GM21360 (cell line): ENCODE results near the gene ANKRD2.
"Not testable (repeated sequence)": the region's sequence is repeated elsewhere in the genome, so short reads cannot be mapped to it uniquely, and the experiment has no call there.

ENCODE experiments used
- ATAC-seq: cut with Tn5 transposase; IDR thresholded peaks from one replicate; pipeline ENCODE4 v1.9.1; 2021; ENCODE audit warnings: mild to moderate bottlenecking, moderate library complexity; ENCODE audit not compliant: unreplicated experiment

ANKRD2 gene, protein sequence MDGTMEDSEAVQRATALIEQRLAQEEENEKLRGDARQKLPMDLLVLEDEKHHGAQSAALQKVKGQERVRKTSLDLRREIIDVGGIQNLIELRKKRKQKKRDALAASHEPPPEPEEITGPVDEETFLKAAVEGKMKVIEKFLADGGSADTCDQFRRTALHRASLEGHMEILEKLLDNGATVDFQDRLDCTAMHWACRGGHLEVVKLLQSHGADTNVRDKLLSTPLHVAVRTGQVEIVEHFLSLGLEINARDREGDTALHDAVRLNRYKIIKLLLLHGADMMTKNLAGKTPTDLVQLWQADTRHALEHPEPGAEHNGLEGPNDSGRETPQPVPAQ

DNA sequence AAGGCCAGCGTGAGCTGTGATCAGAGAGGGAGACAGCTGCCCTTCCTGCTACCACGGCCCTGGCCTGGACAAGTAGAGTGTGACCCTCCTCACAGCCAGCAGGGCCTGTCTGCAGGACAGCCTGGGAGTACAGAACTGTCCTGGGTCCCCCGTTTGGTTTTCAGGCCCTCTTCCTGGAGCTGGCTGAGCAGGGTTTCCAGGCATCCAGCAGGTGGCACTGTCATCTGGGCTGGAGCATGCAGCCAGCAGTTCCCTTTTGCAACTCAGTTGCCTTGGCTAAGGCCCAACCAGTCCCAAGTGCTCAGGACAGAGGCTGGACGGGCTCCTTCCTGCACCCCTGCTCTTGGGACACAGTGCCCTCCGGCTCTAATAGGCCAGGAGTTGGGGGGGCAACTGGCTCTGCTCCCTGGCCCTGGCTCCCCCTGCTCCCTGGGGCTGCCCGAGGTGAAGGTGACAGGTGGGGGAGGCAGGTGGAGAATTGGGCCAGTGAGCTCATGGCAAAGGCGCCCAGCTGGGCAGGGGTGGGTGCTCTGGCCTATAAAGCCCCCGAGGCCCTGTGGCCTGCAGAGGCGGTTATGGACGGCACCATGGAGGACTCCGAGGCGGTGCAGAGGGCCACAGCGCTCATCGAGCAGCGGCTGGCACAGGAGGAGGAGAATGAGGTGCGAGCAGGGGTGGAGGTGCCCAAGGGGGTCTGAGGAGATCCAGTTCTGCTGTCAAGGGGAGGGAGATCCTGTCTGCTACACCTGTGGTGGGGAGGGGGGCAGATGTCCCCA lies at the start of gene ANKRD2:
Gene ANKRD2, plus strand, starts transcription at position 566 of the 776 bp plus-strand sequence. Its CDS starts 10 bp downstream, at position 576.
- no peak for ATAC-seq

DNA sequence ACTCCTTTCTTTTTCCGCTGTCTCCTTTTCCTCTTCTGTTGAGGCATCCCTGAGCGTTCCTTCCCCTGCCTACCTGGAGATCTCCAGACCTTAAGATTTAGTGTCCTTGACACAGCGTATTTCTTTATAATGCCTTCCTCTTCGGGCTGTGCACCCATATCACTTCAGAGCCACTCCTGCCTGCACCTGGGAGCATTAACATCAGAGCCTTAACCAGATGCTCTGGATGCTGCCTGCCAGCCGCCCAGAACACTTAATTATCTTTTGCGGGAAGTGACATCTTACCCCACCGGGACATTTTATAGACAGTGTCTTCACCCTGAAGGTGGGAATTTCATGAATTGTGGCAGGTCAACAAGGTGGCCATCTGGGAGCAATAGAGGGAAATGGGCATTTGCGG lies 49.6 kb upstream of the ANKRD2 start:
- ATAC-seq = no peak

DNA sequence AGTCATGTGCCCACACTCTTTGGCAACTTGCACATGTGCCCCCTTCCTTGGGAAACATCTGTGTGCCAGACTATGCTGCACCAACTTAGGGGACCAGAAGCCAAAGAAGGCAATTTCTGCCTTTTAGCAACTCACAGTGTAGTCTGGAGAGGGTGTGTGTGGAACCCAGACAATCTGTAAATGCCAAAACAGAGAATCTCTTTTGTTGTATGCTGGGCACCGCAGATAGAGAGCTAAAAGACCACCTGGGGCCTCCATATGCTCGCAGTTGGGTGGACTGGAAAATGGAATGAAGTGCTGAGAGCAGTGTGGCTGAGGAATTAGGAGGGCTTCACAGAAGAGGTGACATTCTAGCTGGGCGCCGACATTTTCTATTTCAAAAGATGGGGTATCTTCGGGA lies 47.5 kb upstream of the ANKRD2 start:
- ATAC-seq = no peak

DNA sequence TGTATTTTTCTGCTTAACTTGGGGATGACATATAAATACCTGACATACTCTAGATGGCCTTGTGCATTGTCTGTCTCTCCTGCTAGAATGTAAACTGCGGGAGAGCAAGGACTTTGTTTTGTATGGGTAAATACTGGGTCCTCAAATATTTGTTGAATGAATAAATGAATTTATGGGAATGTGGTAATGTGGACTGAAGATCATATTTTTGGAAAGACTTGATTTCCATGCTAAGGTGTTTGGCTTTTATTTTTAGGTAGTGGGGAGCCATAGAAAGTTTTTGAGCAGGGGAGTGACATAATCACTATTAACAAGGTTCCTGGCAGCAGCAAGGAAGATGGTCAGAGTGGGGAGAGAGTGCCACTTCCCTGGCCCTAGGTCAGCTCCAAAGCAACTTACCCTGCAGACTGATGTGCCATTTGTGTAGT lies 46.9 kb upstream of the ANKRD2 start:
- ATAC-seq = no peak

DNA sequence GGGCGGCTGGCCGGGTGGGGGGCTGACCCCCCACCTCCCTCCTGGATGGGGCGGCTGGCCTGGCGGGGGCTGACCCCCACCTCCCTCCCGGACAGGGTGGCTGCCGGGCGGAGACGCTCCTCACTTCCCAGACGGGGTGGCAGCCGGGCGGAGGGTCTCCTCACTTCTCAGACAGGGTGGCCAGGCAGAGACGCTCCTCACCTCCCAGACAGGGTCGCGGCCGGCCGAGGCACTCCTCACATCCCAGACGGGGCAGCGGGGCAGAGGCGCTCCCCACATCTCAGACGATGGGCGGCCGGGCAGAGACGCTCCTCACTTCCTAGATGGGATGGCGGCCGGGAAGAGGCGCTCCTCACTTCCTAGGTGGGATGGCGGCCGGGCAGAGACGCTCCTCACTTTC lies 43.7 kb upstream of the ANKRD2 start:
- not testable (repeated sequence) for ATAC-seq

DNA sequence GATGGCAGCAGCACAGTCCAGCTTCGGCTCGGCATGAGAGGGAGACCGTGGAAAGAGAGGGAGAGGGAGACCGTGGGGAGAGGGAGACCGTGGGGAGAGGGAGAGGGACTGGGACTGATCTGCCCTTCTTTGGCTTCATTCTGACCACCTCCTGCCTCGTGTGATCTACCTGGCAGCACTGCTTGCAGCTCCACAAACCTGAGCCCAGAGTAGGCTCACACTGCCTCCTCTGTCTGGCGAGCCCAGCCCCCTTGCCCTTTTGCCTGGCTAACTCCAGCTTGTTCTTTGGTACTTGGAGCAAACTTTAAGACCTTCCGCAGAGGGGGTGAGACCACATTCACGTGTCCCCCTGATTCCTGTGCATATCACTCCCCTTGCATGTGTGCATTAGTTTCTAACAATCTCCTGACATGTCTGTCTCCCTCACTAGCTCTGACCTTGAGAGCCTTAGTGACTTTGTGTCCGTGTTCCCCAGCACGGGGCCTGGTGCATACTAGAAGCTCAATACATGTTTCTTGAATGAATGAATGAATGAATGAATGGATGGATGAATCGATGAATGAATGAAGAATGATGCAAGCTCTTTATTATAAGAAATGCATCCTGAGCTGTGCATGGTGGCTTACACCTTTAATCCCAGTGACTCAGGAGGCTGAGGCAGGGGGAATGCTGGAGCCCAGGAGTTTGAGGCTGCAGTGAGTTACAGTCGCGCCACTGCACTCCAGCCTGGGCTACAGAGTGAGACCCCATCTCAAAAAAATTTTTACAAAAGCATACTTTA lies 42.7 kb upstream of the ANKRD2 start:
- ATAC-seq = no peak

DNA sequence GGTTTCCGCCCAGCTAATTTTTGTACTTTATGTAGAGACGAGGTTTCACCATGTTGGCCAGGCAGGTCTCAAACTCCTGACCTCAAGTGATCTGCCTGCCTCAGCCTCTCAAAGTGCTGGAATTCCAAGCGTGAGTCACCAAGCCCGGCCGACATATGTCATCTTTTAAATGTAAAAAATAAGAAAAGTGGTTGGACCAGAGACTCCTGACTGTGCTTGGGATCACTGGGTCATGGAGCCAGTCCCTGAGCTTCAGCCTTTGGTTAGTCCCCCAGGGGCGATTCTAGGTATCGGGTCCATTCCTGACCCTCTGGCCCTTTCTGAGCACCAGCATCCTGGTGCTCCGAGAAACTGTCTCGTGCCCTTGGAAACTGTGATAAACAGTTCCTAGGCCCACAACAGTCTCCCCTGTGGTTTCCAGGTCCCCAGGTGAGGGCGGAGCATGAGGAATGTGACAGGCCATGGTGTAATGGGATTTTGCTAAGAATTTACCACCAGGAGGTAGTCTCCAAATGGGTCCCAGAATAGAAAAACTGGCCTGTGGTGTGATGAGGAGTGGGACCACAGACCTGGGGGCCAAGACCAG lies 41.1 kb upstream of the ANKRD2 start:
- ATAC-seq = no peak

DNA sequence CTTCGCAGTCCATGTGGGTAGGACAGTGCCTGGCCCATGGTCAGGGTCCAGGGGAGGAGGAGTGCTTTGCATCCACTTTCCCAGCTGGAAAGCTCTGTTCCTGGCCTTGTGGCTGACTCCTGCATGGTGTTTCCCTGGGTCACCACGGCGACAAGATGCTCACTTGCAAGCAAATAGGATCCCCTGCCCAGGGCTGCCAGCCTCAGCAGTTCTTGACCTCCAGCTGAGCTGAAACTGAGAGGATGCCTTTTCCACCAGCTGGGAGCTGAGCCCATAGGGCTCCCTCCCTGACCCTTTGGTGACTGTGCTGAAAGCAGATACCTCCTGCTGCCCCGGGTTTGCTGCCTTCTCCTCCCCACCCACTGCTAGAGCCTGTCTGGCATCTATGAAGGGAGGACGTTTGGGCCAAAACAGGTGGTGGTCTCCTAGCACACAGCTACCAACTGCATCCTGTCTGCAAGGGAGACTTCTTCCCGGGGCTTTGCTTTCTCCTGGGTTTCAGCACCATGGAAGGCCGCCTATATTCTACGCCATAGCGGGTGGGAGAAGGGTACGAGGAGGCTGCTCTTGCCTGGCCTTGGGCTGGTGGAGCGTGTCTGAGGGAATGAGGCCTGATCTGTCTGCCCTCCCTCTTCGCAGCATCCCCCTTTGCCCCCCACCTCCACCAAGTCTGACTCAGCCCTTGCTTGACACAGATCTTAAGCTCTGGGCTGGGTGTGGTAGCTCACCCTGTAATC lies 39.5 kb upstream of the ANKRD2 start:
- no peak for ATAC-seq

DNA sequence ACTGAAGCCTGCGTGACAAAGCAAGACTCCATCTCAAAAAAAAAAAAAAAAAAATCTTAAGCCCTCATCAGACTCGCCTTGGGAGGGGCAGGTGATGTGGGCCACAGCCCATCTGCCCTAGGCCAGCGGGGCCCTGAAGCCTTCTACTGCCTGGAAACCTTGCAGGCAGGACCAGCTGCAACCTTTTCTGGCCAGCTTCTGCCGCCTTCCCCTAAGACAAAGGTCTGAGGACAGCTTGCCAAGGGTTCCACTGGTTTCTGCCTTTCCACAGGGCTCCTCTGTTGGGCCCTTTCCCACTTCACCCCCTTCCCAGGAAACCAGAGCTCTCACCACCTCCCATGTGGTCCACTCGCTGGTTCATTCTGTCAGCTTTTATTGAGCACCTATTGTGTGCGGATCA lies 38.7 kb upstream of the ANKRD2 start:
- ATAC-seq = no peak

DNA sequence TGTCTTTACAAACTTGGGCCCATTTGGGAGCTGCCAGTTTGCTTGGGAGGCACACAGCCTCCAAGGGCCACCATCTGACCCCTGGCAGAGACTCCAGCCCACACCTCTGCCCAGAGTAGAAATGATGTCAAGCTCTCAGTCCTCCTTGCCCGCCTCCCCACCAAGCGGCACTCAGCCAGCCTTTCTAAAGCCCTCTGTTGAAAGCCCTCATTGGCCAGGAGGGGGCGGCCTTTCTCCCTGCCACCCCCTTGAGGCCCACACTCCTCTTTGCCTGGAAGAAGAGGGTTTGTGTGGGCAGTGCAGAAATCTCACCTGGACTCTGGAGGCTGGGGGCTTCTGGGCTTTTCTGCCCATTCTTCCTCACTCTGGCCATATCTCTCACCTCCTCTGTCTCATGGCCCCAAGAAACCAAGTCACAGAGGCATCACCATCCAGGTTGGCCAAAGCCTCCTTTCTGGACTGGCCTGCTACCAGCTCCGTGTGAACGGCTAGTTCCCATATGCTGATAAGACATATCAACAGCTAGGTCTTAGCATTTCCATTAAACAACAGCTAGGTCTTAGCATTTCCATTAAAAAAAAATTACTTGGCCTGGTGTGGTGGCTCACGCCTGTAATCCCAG lies 37.7 kb upstream of the ANKRD2 start:
- ATAC-seq = peak; percentile 60

DNA sequence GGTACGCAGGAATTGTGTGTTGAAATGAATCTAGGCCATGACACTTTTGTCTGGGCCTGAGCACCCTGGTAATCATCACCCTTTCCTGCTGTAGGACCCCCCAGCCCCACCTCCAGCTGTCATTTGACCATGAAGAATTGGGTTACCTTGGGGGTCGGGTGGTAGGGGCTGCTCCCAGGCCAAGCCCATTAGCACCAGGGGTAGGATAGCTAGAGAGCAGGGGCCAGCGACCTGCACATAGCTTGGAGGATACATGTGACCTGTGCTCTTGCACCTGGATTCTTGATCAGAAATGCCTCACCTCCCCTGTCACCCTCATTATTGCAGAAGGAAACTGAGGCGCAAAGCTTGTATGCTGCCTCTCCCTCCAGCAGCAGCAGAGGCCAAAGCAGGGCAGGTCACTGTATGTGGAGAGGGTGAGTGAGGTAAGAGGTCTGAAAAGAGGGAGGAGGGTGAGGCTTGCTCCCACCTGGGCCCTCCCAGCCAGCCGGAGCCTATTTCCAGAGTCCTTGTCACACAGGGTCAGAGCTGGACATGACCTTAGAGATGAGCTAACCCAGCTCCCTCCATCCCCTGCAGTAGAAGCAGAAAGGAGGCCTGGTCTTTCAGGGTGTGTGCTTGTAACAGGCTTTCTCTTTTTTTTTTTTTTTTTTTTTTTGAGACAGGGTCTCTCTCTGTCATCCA lies 35.3 kb upstream of the ANKRD2 start:
- no peak for ATAC-seq

DNA sequence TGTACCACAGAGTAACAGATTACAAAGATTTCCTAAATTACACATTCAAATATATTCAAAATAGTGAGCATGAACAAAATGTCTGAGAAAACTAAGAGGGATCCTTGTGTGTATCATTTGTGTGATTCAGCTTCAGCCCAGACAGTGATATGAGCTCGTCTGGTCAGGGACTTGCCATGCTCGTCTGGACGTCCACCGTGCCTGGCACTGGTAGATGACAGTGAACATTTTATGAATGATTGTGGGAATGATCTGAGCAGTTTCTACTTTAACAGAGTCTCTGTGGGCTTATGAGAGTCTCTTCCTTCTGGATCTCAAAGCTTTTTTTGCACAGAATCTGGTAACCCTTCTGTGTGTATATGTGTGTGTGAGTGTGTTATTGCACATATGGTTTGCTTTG lies 34.2 kb upstream of the ANKRD2 start:
- no peak for ATAC-seq

DNA sequence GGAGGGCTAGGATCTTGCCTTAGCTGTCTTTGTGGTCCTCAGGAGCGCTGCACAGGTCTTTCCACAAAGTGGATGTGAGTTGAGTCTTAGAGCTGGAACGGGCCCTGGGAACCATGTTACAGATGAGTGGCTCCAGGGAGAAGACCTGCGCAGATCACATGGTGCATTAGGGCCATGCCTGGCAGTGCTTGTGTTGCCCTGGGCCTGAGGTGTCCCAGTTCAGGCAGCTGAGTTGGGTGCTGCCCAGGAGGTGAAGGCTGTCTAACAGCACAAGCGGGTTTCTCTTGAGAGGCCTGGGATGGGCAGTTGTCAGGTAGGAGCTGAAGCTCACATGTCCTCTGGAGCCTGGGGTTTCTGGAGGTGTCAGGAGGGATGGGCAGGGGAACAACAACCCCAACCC lies 33.7 kb upstream of the ANKRD2 start:
- no peak for ATAC-seq

DNA sequence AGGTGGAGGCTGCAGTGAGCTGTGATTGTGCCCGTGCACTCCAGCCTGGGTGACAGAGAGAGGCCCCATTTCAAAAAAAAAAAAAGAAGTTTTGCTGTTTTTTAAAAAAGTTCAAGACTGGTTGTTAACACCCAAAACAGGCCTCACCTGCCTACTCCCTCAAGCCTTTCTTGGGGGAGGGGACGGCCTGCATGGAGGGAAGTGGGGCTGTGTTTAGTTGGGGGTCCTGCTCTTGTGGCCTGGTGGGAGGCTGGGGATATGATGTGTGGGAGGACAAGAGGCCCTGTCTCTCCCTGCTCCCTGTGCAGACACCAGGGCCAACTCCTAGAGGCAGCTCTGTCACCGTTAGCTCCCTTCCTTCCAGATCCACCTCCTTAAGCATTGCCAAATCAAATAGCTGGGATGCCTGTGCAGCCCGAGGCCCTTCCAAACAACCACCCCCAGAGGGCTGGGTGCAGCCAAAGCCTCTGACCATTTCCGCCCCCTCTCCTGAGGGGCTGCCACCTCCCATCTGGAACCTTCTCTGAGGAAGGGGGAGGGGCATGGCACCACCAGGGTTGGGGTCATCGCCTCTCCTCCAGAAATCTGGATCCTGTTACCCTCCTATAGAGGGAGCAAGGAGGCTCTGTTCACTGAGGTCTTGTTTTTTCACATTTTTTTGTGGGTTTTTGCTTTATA lies 32.9 kb upstream of the ANKRD2 start:
- no peak for ATAC-seq

DNA sequence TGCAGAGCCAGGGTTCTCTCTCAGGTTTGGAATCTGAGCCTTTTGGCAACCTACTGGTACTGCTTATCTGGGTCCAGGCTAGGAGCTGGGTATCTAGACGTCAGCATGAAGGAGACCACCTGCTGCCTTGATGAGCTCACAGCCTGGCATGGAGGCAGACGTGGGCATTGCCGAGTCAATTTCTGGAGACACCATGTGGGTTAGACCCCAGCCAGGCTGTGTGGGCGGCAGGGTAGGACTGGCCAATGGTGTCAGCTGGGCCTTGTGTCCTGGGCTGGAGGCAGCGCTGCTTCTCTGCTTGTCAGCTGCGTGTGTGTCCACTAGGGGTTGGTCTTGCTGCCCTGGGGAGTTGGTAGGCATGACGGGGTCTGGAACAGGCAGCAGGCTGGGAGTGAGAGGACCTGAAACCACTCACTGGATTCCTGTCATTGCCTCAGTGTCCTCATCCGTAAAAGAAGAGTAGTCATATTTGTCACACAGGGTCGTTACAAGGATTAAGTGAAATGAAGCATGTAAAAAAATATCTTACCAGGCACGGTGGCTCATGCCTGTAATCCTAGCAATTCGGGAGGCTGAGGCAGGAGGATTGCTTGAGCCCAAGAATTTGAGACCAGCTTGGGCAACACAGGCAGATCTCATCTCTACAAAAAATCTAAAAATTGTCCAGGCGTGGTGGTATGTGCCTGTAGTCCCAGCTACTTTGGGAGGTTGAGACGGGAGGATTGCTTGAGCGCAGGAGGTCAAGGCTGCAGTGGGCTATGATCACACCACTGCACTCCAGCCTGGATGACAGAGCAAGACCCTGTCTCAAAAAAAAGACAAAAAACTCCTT lies 31.7 kb upstream of the ANKRD2 start:
- ATAC-seq = no peak

DNA sequence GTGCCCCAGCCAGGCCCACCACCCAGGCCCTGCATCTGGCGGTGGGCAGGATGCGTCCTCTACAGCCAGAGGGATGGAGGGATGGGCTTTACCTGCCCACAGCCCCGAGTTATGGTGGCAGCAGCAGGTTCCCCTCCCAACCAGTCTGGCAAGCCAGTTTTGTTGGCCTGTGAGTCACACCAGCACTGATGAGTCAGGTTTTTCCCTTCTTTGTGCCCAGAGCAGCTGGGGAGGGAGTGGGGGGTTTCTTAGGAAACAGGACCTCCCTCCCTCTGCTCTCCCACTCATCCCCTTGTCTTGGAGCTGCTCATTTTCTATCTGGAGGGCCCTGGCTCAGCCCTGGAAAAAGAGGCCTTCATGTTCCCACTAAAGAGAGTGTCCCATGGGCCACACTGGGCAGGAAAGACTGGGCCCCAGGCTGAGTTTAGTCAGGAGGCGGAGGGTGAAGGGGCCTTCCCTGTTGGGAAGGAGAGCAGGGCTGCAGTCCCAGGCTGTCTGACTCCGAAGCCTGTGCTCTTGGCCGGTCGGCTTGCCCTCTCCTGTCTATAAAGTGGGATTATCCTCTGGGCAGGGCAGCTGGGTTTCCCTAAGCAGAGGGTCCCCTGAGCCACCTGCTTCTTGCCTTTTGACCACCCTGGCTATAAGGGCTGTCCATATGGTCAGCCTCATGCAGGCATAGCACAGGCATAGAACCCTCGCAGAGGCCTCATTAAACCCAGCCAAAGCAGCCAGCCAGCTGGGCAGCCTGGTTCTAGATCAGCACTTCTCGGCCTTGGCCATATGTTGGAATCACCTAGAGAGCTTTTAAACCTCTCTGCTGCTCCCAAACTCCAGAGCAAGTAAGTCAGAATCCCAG lies 30.2 kb upstream of the ANKRD2 start:
- no peak for ATAC-seq

DNA sequence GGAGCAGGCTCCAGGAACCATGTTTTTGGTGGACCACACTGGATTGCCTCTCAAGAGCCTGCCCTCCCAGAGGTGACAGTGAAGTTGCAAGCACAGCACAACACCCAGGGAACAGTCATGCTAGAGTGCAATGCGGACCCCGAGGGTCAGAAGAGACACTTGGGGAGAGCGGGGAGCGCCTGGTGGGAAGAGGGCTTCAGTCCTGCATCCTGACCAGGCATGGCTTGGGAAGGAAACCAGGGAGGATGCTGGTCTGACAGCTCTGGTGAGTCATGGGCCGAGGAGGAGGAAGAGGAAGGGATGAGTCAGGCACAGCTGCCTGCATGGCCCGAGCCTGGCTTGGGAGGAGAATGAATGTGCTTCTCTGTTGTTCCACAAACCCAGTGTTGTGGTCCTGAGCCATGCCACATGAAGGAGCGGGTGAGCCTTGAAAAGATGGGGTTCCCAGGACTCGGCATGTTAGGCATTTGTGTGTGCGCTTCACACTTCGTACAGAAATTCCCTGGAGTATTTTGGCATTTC lies 29.5 kb upstream of the ANKRD2 start:
- ATAC-seq = no peak
